ENCODE data around the gene PIGQ.

The PIGQ gene

DNA sequence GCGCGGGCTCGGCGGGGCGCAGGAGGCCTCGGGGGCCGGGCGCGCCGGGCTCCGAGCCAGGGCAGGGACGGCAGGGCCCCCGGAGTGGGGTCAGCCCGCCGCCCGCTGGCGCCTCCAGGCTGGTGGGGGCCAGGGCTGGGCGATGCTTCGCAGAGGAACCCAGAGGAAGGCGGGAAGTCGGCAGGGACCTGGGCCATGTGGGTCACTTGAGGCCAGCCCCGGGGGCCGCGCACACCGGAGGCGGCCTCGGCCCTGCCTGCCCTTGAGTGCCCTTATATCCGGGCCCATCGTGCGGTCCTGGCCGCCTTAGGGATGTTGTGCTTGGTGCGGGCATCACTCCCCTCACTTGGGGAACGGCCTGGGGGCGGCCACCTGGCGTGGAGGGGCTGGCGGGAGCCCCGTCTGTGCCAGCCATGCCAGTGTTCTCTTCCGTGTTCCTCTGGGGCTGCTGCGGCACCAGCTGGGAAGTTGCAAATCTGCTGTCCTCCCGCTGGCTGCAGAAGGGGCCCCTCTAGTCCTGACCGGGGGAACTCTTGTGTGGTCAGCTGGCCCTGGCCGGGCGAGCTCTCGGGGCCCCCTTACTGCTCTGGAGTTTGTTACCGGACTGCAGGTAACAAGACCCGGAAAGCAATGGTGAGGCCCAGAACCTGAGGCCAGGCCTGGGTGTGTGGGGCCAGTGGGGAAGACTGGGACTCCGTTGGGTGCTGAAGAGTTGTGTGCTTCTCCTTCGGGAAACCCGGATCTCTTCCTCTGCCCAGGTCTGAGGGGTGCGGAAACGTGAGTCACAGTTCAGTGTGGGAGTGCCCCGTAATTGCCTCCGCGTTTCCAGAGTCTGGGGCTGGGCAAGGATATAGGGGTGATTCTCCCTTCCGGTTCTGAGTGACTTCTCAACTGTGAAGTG, 41.4 kb upstream of the PIGQ start:
- peak; percentile 8 for ATAC-seq
- no peak for TF ChIP-seq ZNF8 (CRISPR knock-in tag; IDR thresholded peaks at IDR 0.05)
- no peak for TF ChIP-seq PPARA (CRISPR knock-in tag; IDR thresholded peaks at IDR 0.05; ENCODE audit: borderline replicate concordance)
- TF ChIP-seq ZNF70 (CRISPR knock-in tag; IDR thresholded peaks at IDR 0.05) = no peak
- TF ChIP-seq ARNTL (CRISPR knock-in tag; IDR thresholded peaks at IDR 0.05; ENCODE audit: borderline replicate concordance, low read depth) = no peak
- TF ChIP-seq ESRRG (CRISPR knock-in tag; IDR thresholded peaks at IDR 0.05) = no peak
- no peak for TF ChIP-seq ZNF565 (CRISPR knock-in tag; conservative IDR thresholded peaks at IDR 0.05; ENCODE audit: low read depth)
- TF ChIP-seq, protein P1, sequence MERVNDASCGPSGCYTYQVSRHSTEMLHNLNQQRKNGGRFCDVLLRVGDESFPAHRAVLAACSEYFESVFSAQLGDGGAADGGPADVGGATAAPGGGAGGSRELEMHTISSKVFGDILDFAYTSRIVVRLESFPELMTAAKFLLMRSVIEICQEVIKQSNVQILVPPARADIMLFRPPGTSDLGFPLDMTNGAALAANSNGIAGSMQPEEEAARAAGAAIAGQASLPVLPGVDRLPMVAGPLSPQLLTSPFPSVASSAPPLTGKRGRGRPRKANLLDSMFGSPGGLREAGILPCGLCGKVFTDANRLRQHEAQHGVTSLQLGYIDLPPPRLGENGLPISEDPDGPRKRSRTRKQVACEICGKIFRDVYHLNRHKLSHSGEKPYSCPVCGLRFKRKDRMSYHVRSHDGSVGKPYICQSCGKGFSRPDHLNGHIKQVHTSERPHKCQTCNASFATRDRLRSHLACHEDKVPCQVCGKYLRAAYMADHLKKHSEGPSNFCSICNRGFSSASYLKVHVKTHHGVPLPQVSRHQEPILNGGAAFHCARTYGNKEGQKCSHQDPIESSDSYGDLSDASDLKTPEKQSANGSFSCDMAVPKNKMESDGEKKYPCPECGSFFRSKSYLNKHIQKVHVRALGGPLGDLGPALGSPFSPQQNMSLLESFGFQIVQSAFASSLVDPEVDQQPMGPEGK (CRISPR knock-in tag; IDR thresholded peaks at IDR 0.05; ENCODE audit: borderline replicate concordance) = no peak
- no peak for TF ChIP-seq TOX (CRISPR knock-in tag; IDR thresholded peaks at IDR 0.05; ENCODE audit: borderline replicate concordance)
- no peak for TF ChIP-seq RARB (CRISPR knock-in tag; IDR thresholded peaks at IDR 0.05)
- TF ChIP-seq TCF4 (CRISPR knock-in tag; IDR thresholded peaks at IDR 0.05; ENCODE audit: borderline replicate concordance) = no peak
- TF ChIP-seq, protein P2, sequence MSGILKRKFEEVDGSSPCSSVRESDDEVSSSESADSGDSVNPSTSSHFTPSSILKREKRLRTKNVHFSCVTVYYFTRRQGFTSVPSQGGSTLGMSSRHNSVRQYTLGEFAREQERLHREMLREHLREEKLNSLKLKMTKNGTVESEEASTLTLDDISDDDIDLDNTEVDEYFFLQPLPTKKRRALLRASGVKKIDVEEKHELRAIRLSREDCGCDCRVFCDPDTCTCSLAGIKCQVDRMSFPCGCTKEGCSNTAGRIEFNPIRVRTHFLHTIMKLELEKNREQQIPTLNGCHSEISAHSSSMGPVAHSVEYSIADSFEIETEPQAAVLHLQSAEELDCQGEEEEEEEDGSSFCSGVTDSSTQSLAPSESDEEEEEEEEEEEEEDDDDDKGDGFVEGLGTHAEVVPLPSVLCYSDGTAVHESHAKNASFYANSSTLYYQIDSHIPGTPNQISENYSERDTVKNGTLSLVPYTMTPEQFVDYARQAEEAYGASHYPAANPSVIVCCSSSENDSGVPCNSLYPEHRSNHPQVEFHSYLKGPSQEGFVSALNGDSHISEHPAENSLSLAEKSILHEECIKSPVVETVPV (CRISPR knock-in tag; IDR thresholded peaks at IDR 0.05) = no peak
- TF ChIP-seq ZC3H10 (CRISPR knock-in tag; IDR thresholded peaks at IDR 0.05) = no peak
- TF ChIP-seq SNAI2 (CRISPR knock-in tag; IDR thresholded peaks at IDR 0.05) = no peak
- TF ChIP-seq ISL1 (CRISPR knock-in tag; IDR thresholded peaks at IDR 0.05) = no peak
- no peak for TF ChIP-seq ZFP3 (CRISPR knock-in tag; IDR thresholded peaks at IDR 0.05)
- no peak for TF ChIP-seq CSDC2 (CRISPR knock-in tag; IDR thresholded peaks at IDR 0.05)
- no peak for TF ChIP-seq OSR1 (CRISPR knock-in tag; IDR thresholded peaks at IDR 0.05)
- TF ChIP-seq BACH2 (CRISPR knock-in tag; IDR thresholded peaks at IDR 0.05; ENCODE audit: borderline replicate concordance) = no peak
- TF ChIP-seq GLIS3 (CRISPR knock-in tag; IDR thresholded peaks at IDR 0.05) = no peak

DNA sequence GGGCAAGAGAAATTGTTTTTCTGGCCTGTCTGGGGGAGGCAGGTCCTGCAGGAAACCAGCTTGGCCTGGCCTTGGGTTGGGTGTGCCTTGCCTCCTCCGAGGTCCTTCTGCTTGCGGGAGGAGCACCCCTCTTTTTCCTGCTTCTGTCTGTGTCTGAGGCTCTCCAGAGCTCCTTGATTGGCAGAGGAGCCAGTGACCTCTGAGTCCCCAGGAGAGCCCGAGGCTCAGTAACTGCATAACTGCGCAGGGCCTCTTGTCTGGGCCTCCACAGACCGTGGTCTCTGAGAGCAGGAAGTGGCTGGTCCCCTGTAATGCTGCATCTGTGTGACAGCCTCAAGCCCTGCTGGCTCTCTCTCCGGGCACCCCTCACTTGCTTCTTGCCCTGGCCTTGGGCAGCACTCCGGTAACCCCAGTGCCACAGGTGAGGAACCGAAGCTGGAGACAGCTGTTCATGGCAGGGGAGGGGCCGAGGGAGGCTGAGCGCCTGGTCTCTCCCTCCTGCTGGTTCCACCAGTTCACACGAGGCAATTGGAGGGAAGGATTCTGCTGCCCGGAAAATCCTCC, 40.7 kb upstream of the PIGQ start:
- ATAC-seq = no peak

More for the DNA sequence above, 40.7 kb upstream of the PIGQ start:
- TF ChIP-seq PPARA (CRISPR knock-in tag; IDR thresholded peaks at IDR 0.05; ENCODE audit: borderline replicate concordance) (no peak), ZNF565 (CRISPR knock-in tag; conservative IDR thresholded peaks at IDR 0.05; ENCODE audit: low read depth) (no peak), ZNF70 (CRISPR knock-in tag; IDR thresholded peaks at IDR 0.05) (no peak), RARB (CRISPR knock-in tag; IDR thresholded peaks at IDR 0.05) (no peak), SNAI2 (CRISPR knock-in tag; IDR thresholded peaks at IDR 0.05) (no peak), OSR1 (CRISPR knock-in tag; IDR thresholded peaks at IDR 0.05) (no peak), ZNF8 (CRISPR knock-in tag; IDR thresholded peaks at IDR 0.05) (no peak), GLIS3 (CRISPR knock-in tag; IDR thresholded peaks at IDR 0.05) (no peak), TCF4 (CRISPR knock-in tag; IDR thresholded peaks at IDR 0.05; ENCODE audit: borderline replicate concordance) (no peak)
- TF ChIP-seq, protein P3, sequence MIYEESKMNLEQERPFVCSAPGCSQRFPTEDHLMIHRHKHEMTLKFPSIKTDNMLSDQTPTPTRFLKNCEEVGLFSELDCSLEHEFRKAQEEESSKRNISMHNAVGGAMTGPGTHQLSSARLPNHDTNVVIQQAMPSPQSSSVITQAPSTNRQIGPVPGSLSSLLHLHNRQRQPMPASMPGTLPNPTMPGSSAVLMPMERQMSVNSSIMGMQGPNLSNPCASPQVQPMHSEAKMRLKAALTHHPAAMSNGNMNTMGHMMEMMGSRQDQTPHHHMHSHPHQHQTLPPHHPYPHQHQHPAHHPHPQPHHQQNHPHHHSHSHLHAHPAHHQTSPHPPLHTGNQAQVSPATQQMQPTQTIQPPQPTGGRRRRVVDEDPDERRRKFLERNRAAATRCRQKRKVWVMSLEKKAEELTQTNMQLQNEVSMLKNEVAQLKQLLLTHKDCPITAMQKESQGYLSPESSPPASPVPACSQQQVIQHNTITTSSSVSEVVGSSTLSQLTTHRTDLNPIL (CRISPR knock-in tag; IDR thresholded peaks at IDR 0.05; ENCODE audit: low read depth) = no peak
- TF ChIP-seq, protein P4, sequence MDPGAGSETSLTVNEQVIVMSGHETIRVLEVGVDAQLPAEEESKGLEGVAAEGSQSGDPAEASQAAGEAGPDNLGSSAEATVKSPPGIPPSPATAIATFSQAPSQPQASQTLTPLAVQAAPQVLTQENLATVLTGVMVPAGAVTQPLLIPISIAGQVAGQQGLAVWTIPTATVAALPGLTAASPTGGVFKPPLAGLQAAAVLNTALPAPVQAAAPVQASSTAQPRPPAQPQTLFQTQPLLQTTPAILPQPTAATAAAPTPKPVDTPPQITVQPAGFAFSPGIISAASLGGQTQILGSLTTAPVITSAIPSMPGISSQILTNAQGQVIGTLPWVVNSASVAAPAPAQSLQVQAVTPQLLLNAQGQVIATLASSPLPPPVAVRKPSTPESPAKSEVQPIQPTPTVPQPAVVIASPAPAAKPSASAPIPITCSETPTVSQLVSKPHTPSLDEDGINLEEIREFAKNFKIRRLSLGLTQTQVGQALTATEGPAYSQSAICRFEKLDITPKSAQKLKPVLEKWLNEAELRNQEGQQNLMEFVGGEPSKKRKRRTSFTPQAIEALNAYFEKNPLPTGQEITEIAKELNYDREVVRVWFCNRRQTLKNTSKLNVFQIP (CRISPR knock-in tag; IDR thresholded peaks at IDR 0.05; ENCODE audit: borderline replicate concordance, low read depth) = no peak
